HCT116 (cell line): ENCODE measurements around the gene SEC22B. TPM values are rescaled to one million over a fixed set of nuclear protein-coding genes. Genes with fewer than 3 reads are reported as not detected.
A peak's percentile ranks its signal among the peaks of the same experiment; 100 is the strongest.
"Not testable (repeated sequence)": the region's sequence is repeated elsewhere in the genome, so short reads cannot be mapped to it uniquely, and the experiment has no call there.

Source experiments
- ATAC-seq: fragments of 200-7000 bp; cut with Tn5 transposase; 2 replicates; pipeline ENCODE4 v1.9.1; 2020; ENCODE audit warnings: mild to moderate bottlenecking, moderate library complexity
- BruUV-seq: library from RNA; stranded (reverse); fragments of 400-500 nt; replicated peaks from 2 replicates; lab custom pipeline; 2021; lab: Mats Ljungman, UMichigan
- CTCF ChIA-PET: fragments of 300-600 bp; sonication (Branson Sonifier 250); formaldehyde crosslinking; loops from one replicate; lab custom pipeline; 2021; ENCODE audit warnings: antibody characterized with exemption; lab: Charles Lee
- POLR2A ChIA-PET: fragments of 300-600, 350-600 bp; sonication (Branson Sonifier 250); formaldehyde crosslinking; loops from one replicate; lab custom pipeline; 2021; ENCODE audit warnings: antibody characterized with exemption; lab: Charles Lee
- RAD21 ChIA-PET, 2 experiments: fragments of 300-600 bp; sonication (Branson Sonifier 250); formaldehyde crosslinking; loops; one replicate each; lab custom pipeline; 2023; ENCODE audit warnings: low total read pairs in 2 of 2; ENCODE audit not compliant: uncharacterized antibody in 2 of 2, unreplicated experiment in 2 of 2, low non-redundant PET in 1 of 2; lab: Charles Lee
- DNase-seq: peaks from one replicate; pipeline ENCODE4 v3.0.0-alpha.2; 2010; ENCODE audit warnings: low read depth, low spot score
- H2AFZ ChIP-seq: fragments of 200-600 bp; shearing (Covaris generic), sonication (generic); 2 replicates; pipeline ENCODE4 v1.6.1; 2017; ENCODE audit warnings: low read depth, mixed run types, mixed read lengths, antibody characterized with exemption, low read length; ENCODE audit not compliant: poor library complexity, severe bottlenecking
- H3K27ac ChIP-seq: 2 replicates; pipeline ENCODE4 v1.5.1; 2012; ENCODE audit warnings: low read depth, low read length
- H3K27me3 ChIP-seq: fragments of 200-600 bp; sonication (generic); 2 replicates; pipeline ENCODE4 v1.6.1; 2016; ENCODE audit warnings: mixed run types, low read length, mixed read lengths; ENCODE audit not compliant: insufficient read depth
- H3K36me3 ChIP-seq, 2 experiments: fragments of 200-500 bp in 1 of 2; fragments of 200-600 bp in 1 of 2; sonication (Bioruptor generic) in 1 of 2; sonication (generic) in 1 of 2; 2 replicates each; pipeline versions ENCODE4 v1.5.1 to v1.6.1; 2014 to 2016; ENCODE audit warnings: low read length in 2 of 2, inconsistent platforms in 1 of 2, mixed read lengths in 1 of 2, mixed run types in 1 of 2; ENCODE audit not compliant: insufficient read depth in 2 of 2, control insufficient read depth in 1 of 2
- H3K4me1 ChIP-seq, 2 experiments: fragments of 200-600 bp in 1 of 2; sonication (generic) in 1 of 2; 2 replicates each; pipeline versions ENCODE4 v1.5.1 to v1.6.1; 2012 to 2017; ENCODE audit warnings: low read length in 2 of 2, inconsistent platforms in 1 of 2, mild to moderate bottlenecking in 1 of 2, mixed read lengths in 1 of 2, mixed run types in 1 of 2, moderate library complexity in 1 of 2; ENCODE audit not compliant: insufficient read depth in 2 of 2, control insufficient read depth in 1 of 2
- H3K4me2 ChIP-seq: fragments of 200-600 bp; sonication (generic); 2 replicates; pipeline ENCODE4 v1.6.1; 2017; ENCODE audit warnings: mixed run types, low read length, mixed read lengths
- H3K4me3 ChIP-seq, 2 experiments: fragments of 200-600 bp in 1 of 2; sonication (generic) in 1 of 2; replicated peaks in 1 of 2; 2 replicates each; pipeline ENCODE4 v1.5.1; 2011 to 2016; ENCODE audit warnings: low read length in 2 of 2, control low read depth in 1 of 2, low read depth in 1 of 2, mild to moderate bottlenecking in 1 of 2, mixed read lengths in 1 of 2, mixed run types in 1 of 2
- H3K79me2 ChIP-seq: fragments of 200-600 bp; sonication (generic); 2 replicates; pipeline ENCODE4 v1.6.1; 2017; ENCODE audit warnings: mild to moderate bottlenecking, mixed run types, low read length, moderate library complexity, mixed read lengths; ENCODE audit not compliant: insufficient read depth
- H3K9ac ChIP-seq: fragments of 200-600 bp; sonication (generic); 2 replicates; pipeline ENCODE4 v1.6.1; 2016; ENCODE audit warnings: low read length, mixed read lengths
- H3K9me2 ChIP-seq: fragments of 200-600 bp; sonication (generic), shearing (Covaris generic); 2 replicates; pipeline ENCODE4 v1.6.1; 2017; ENCODE audit warnings: mixed run types, mild to moderate bottlenecking, moderate library complexity; ENCODE audit not compliant: insufficient read depth
- H3K9me3 ChIP-seq, 2 experiments: fragments of 200-500 bp in 1 of 2; fragments of 200-600 bp in 1 of 2; sonication (Bioruptor generic) in 1 of 2; sonication (generic) in 1 of 2; 2 replicates each; pipeline ENCODE4 v1.6.1; 2014 to 2017; ENCODE audit warnings: low read length in 2 of 2, mixed read lengths in 2 of 2, inconsistent platforms in 1 of 2, low read depth in 1 of 2, mild to moderate bottlenecking in 1 of 2, mixed run types in 1 of 2, moderate library complexity in 1 of 2; ENCODE audit not compliant: control insufficient read depth in 1 of 2, insufficient read depth in 1 of 2
- H4K20me1 ChIP-seq: fragments of 200-600 bp; sonication (generic), shearing (Covaris generic); 2 replicates; pipeline ENCODE4 v1.6.1; 2017; ENCODE audit warnings: mixed run types, mild to moderate bottlenecking, moderate library complexity; ENCODE audit not compliant: insufficient read depth
- CBX3 ChIP-seq: IDR thresholded peaks from 2 replicates; pipeline ENCODE4 v1.6.1; 2012; ENCODE audit warnings: low read depth
- EGR1 ChIP-seq: IDR thresholded peaks from 2 replicates; pipeline ENCODE4 v1.6.1; 2012; ENCODE audit warnings: low read depth
- ELF1 ChIP-seq: IDR thresholded peaks from 2 replicates; pipeline ENCODE4 v1.6.1; 2012; ENCODE audit warnings: low read depth, borderline replicate concordance
- EZH2phosphoT487 ChIP-seq: fragments of 200-600 bp; IDR thresholded peaks from 2 replicates; pipeline ENCODE4 v1.6.1; 2018; ENCODE audit warnings: antibody characterized with exemption, borderline replicate concordance
- intact Hi-C: fragments of 100-400 bp; cut with micrococcal nuclease; formaldehyde crosslinking; loops from 2 replicates; pipeline ENCODE4 v1.10.0; 2022
- total RNA-seq: library from RNA; stranded (reverse); gene quantifications from one replicate; pipeline ENCODE4 v1.2.1, GENCODE V29; 2021; ENCODE audit not compliant: unreplicated experiment
- TF ChIP-seq, protein P1 (sequence below): IDR thresholded peaks from 2 replicates; pipeline ENCODE4 v1.6.1; 2012

Gene SEC22B
- total RNA-seq, 1 experiment from 2014 or later, result 14.2 TPM

DNA sequence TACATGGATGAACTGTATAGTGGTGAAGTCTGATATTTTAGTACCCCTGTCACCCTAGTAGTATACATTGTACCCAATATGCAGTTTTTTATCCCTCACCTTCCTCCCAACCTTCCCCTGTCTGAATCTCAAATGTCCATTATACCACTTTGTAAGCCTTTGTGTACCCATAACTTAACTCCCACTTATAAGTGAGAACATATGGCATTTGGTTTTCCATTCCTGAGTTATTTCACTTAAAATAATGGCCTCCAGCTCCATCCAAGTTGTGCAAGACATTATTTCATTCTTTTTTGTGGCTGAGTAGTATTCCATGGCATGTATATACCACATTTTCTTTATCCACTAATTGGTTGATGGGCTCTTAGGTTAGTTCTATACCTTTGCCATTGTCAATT is 42.4 kb downstream of the SEC22B start:
- H3K9me3 ChIP-seq, intact Hi-C loops, DNase-seq, POLR2A ChIA-PET, H3K4me1 ChIP-seq, H3K4me2 ChIP-seq, CTCF ChIA-PET, RAD21 ChIA-PET, H3K4me3 ChIP-seq, H3K9me2 ChIP-seq, H3K79me2 ChIP-seq, H3K27me3 ChIP-seq, H2AFZ ChIP-seq, BruUV-seq, H3K9ac ChIP-seq, ATAC-seq, H3K36me3 ChIP-seq, H3K27ac ChIP-seq, H4K20me1 ChIP-seq: not testable (repeated sequence)

DNA sequence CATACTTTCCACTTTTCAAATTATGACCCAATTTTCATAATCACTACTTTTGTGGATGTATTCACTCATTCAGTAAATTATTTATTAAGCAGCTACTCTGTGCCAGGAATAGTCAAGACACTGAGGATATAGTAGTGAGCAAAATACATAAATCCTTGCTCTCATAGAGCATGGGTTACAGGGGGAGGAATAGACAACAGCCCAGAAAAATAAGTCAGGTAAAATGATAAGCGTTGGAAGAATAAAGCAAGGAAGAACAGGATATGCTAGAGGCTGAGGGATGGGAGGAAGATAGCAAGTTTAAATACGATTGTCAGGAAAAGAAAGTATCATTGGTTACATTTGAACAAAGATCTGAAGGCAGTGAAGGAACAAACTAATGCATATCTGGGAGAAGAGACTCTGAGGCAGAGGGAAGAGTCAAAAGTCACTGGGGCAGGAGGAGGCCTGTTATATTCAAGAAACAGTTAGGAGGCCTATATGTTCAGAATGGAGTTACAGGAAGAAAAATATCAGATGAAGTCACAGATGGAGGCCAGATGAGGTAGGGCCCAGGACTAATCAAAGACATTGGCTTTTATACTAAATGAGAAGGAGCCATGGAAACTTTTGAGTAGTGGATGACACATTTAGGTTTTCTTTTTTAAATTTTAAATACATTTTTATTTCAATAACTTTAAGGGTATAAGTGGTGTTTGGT is 42.9 kb downstream of the SEC22B start:
- no peak for DNase-seq
- POLR2A ChIA-PET, result no interaction called here

DNA sequence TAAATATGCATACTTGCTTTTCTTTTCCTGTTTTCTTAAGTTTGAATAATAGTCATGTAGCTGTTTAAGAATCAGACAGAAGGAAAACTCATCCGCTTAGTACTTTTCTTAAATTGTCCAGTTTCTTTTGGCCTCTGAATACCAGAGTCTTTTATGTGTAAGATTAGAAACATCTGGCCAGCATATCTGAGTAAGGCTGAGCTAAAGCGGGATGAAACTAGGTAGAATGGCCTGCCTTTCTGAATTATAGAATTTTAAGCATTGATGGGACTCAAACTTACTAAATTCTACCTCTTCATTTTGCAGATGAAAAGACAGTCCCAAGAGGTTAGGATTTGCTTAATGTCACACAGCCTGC is 43.9 kb downstream of the SEC22B start:
- H3K9me3 ChIP-seq, H3K4me3 ChIP-seq, ATAC-seq, CTCF ChIA-PET, H3K9me2 ChIP-seq, DNase-seq, POLR2A ChIA-PET, H3K27me3 ChIP-seq, H3K79me2 ChIP-seq, H3K9ac ChIP-seq, intact Hi-C loops, H3K4me2 ChIP-seq, RAD21 ChIA-PET, H4K20me1 ChIP-seq, H3K36me3 ChIP-seq, H3K4me1 ChIP-seq, H2AFZ ChIP-seq, H3K27ac ChIP-seq, BruUV-seq: not testable (repeated sequence)

More for the DNA sequence above, 42.9 kb downstream of the SEC22B start:
- no peaks in the 10 kb centered on the region for H3K9me3 ChIP-seq
- CTCF ChIA-PET, result no interaction called here
- H3K4me2 ChIP-seq, result no peak overlapping the region
- H3K27ac ChIP-seq, result no peak overlapping the region
- no peaks in the 10 kb centered on the region for H3K27me3 ChIP-seq
- RAD21 ChIA-PET, result no interaction called here
- no peak overlapping the region for H3K4me3 ChIP-seq
- H3K36me3 ChIP-seq, result no peaks in the 10 kb centered on the region
- H3K9me2 ChIP-seq, result no peaks in the 10 kb centered on the region
- H3K9ac ChIP-seq, result no peak overlapping the region
- H4K20me1 ChIP-seq, result no peaks in the 10 kb centered on the region
- H3K79me2 ChIP-seq, result no peaks in the 10 kb centered on the region
- TF ChIP-seq EZH2phosphoT487 (no peak), EGR1 (no peak), CBX3 (no peak), ELF1 (no peak)
- TF ChIP-seq, protein P1, sequence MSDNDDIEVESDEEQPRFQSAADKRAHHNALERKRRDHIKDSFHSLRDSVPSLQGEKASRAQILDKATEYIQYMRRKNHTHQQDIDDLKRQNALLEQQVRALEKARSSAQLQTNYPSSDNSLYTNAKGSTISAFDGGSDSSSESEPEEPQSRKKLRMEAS, result no peak
- H2AFZ ChIP-seq, result no peak overlapping the region
- intact Hi-C loops, result no loop called here
- peaks cover 0 to 6% of the 10 kb centered on the region in 2 experiments; a peak in 1 of 4 replicates for H3K4me1 ChIP-seq
- no peak for ATAC-seq
- BruUV-seq, result no TSS peak

DNA sequence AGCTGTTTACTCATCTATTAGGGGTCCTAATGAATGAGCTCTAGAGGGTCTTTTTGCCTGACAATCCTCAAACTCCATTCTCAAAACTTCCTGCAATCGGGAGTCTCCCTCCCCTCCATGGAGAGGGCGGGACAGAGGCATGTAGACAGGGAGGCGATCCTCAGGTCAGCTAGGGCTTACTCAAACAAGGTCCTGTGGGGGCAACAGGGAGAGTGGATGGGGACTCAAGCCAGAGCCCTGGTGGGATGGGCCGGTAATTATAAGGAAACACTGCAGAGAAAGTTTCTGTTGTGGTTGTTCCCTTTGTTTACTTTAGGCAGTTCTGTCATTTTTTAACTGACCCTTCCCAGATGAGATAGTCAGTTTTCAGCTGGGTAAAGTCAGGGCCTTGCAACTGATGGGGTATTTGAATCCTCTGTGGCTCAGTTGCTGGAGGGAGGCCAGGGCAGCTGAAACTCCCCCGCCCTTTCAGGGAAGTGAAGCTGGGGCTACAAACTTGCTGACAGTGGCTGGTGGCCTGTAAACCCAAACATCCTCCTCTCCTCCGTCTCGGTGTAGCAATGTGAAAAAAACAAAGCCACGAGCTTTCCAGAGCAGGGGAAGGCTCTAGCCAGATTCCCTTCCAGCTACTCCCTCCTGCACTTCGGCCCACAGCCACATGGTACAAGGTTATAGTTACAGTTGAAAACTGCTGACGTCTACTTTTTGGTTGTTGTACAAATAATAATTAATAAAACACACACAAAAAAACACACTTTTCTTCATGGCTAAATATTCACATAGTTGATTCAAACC is 44.5 kb downstream of the SEC22B start:
- ATAC-seq, result peak; percentile 49; the same call in 1 of the 2 replicates
- H4K20me1 ChIP-seq, H3K27me3 ChIP-seq, H3K9ac ChIP-seq, DNase-seq, H3K9me3 ChIP-seq, BruUV-seq, H2AFZ ChIP-seq, RAD21 ChIA-PET, H3K4me3 ChIP-seq, POLR2A ChIA-PET, intact Hi-C loops, H3K27ac ChIP-seq, H3K4me1 ChIP-seq, H3K9me2 ChIP-seq, H3K36me3 ChIP-seq, H3K4me2 ChIP-seq, H3K79me2 ChIP-seq, CTCF ChIA-PET: not testable (repeated sequence)
